Keratinocyte (primary cell): Measurements from ENCODE around the gene ST3GAL5.

Source experiments
- CTCF ChIP-seq, 3 experiments: IDR thresholded peaks in 1 of 3; conservative IDR thresholded peaks in 1 of 3; optimal IDR thresholded peaks in 1 of 3; 2 replicates in 2 of 3; 3 replicates in 1 of 3; pipeline versions ENCODE3 to v1.5.1; 2011; ENCODE audit warnings: low read length in 3 of 3, mild to moderate bottlenecking in 3 of 3, moderate library complexity in 2 of 3, control low read depth in 1 of 3, inconsistent platforms in 1 of 3; ENCODE audit not compliant: insufficient read depth in 2 of 3; ENCODE audit errors: extremely low read depth in 1 of 3
- EZH2 ChIP-seq: IDR thresholded peaks from one replicate; pipeline ENCODE4 v1.6.1; 2012; ENCODE audit warnings: inconsistent platforms, mild to moderate bottlenecking, low read length, moderate library complexity

- TF ChIP-seq CTCF (optimal IDR thresholded peaks at IDR 0.05 in 1 of 3, IDR thresholded peaks at IDR 0.05 in 1 of 3, conservative IDR thresholded peaks at IDR 0.05 in 1 of 3; ENCODE audit: extremely low read depth in 1 of 3, insufficient read depth in 2 of 3, low read length in 3 of 3), result no peak
- TF ChIP-seq EZH2, result no peak
Observed at GRCh38 chr2:85925216-85925671, 36.5 kb upstream of the ST3GAL5 start.
